Neural cell (in vitro differentiated cells): Measurements from ENCODE around the gene COG2. TPM values are rescaled to one million over a fixed set of nuclear protein-coding genes. Genes with fewer than 3 reads are reported as not detected.

Source experiments
- H2AFZ ChIP-seq: fragments of 200-600, 300-800 bp; sonication (generic), shearing (Covaris generic); 2 replicates; pipeline ENCODE4 v1.6.0; 2014; ENCODE audit warnings: low read depth, mild to moderate bottlenecking, antibody characterized with exemption, low read length, moderate library complexity
- H3F3A ChIP-seq: fragments of 200-600 bp; shearing (Covaris generic); 2 replicates; pipeline ENCODE4 v1.6.1; 2016; ENCODE audit warnings: mild to moderate bottlenecking, moderate library complexity, mixed read lengths, antibody characterized with exemption, low read length; ENCODE audit not compliant: insufficient read depth, poor library complexity, severe bottlenecking
- H3K27ac ChIP-seq: fragments of 200-600, 300-800 bp; sonication (generic), shearing (Covaris generic); 2 replicates; pipeline ENCODE4 v1.5.1; 2014; ENCODE audit warnings: mild to moderate bottlenecking, low read length, moderate library complexity
- H3K27me3 ChIP-seq: fragments of 300-800, 200-600 bp; sonication (generic), shearing (Covaris generic); 2 replicates; pipeline ENCODE4 v1.6.0; 2014; ENCODE audit warnings: mild to moderate bottlenecking, low read depth, low read length, moderate library complexity; ENCODE audit not compliant: insufficient read depth
- H3K36me3 ChIP-seq: fragments of 300-800, 200-600 bp; sonication (generic), shearing (Covaris generic); 2 replicates; pipeline ENCODE4 v1.5.1; 2014; ENCODE audit warnings: mild to moderate bottlenecking, antibody characterized with exemption, low read length, moderate library complexity; ENCODE audit not compliant: insufficient read depth
- H3K4me2 ChIP-seq: fragments of 300-800, 200-600 bp; sonication (generic), shearing (Covaris generic); 2 replicates; pipeline ENCODE4 v1.6.0; 2014; ENCODE audit warnings: mild to moderate bottlenecking, low read length
- H3K4me3 ChIP-seq: fragments of 300-800, 200-600 bp; sonication (generic), shearing (Covaris generic); 2 replicates; pipeline ENCODE4 v1.5.1; 2014; ENCODE audit warnings: mild to moderate bottlenecking, low read length, moderate library complexity
- H3K79me2 ChIP-seq: fragments of 200-600 bp; shearing (Covaris generic); replicated peaks from 2 replicates; pipeline ENCODE4 v1.6.0; 2014; ENCODE audit warnings: mild to moderate bottlenecking, low read length, moderate library complexity; ENCODE audit not compliant: insufficient read depth
- H3K9ac ChIP-seq: fragments of 300-800, 200-600 bp; sonication (generic), shearing (Covaris generic); 2 replicates; pipeline ENCODE4 v1.6.1; 2016; ENCODE audit warnings: mild to moderate bottlenecking, low read length, mixed read lengths
- H3K9me2 ChIP-seq: fragments of 200-600 bp; shearing (Covaris generic); 2 replicates; pipeline ENCODE4 v1.6.1; 2016; ENCODE audit warnings: mild to moderate bottlenecking, low read length, mixed read lengths; ENCODE audit not compliant: insufficient read depth
- H3K9me3 ChIP-seq: fragments of 200-600, 300-800 bp; sonication (generic), shearing (Covaris generic); 2 replicates; pipeline ENCODE4 v1.6.1; 2016; ENCODE audit warnings: mild to moderate bottlenecking, mixed run types, low read length, moderate library complexity, mixed read lengths
- H4K20me1 ChIP-seq: fragments of 200-600 bp; shearing (Covaris generic); 2 replicates; pipeline ENCODE4 v1.6.1; 2016; ENCODE audit warnings: mild to moderate bottlenecking, mixed run types; ENCODE audit not compliant: insufficient read depth
- EP300 ChIP-seq: fragments of 450-650 bp; conservative IDR thresholded peaks from 2 replicates; pipeline ENCODE4 v1.6.1; 2014; ENCODE audit warnings: antibody characterized with exemption, mild to moderate bottlenecking, moderate library complexity; ENCODE audit not compliant: poor library complexity, severe bottlenecking
- EZH2 ChIP-seq: fragments of 200-600, 300-800 bp; shearing (Covaris generic), sonication (generic); IDR thresholded peaks from 2 replicates; pipeline ENCODE4 v1.6.1; 2014; ENCODE audit warnings: antibody characterized with exemption, low read length, borderline replicate concordance, mild to moderate bottlenecking; ENCODE audit not compliant: insufficient read depth, poor library complexity, severe bottlenecking
- MXI1 ChIP-seq: fragments of 450-650 bp; conservative IDR thresholded peaks from 2 replicates; pipeline ENCODE4 v1.6.1; 2014; ENCODE audit warnings: antibody characterized with exemption, mild to moderate bottlenecking; ENCODE audit not compliant: poor library complexity, severe bottlenecking
- POLR2AphosphoS5 ChIP-seq: IDR thresholded peaks from 2 replicates; pipeline ENCODE4 v1.6.1; 2012
- RAD21 ChIP-seq: fragments of 450-650 bp; conservative IDR thresholded peaks from 2 replicates; pipeline ENCODE4 v1.6.1; 2014; ENCODE audit warnings: antibody characterized with exemption, mild to moderate bottlenecking, moderate library complexity
- SMC3 ChIP-seq: fragments of 450-650 bp; conservative IDR thresholded peaks from 2 replicates; pipeline ENCODE4 v1.6.1; 2014; ENCODE audit warnings: antibody characterized with exemption, mild to moderate bottlenecking, moderate library complexity; ENCODE audit not compliant: poor library complexity
- TAF1 ChIP-seq: IDR thresholded peaks from 2 replicates; pipeline ENCODE4 v1.6.1; 2012; ENCODE audit warnings: low read depth
- polyA plus RNA-seq: library from polyadenylated mRNA; depleted of rRNA; stranded (reverse); fragments of >200 nt; gene quantifications from 2 replicates; pipeline ENCODE4 v1.2.3, GENCODE V29; 2014
- TF ChIP-seq, protein P1 (sequence below): IDR thresholded peaks from 2 replicates; pipeline ENCODE4 v1.6.1; 2012; ENCODE audit warnings: borderline replicate concordance
- TF ChIP-seq, protein P2 (sequence below): fragments of 450-650 bp; IDR thresholded peaks from 2 replicates; pipeline ENCODE4 v1.5.1; 2014; ENCODE audit warnings: antibody characterized with exemption, mild to moderate bottlenecking, moderate library complexity; ENCODE audit not compliant: poor library complexity, severe bottlenecking

COG2 gene
- polyA plus RNA-seq, 1 donor from 2014 or later = 14.5 TPM

DNA sequence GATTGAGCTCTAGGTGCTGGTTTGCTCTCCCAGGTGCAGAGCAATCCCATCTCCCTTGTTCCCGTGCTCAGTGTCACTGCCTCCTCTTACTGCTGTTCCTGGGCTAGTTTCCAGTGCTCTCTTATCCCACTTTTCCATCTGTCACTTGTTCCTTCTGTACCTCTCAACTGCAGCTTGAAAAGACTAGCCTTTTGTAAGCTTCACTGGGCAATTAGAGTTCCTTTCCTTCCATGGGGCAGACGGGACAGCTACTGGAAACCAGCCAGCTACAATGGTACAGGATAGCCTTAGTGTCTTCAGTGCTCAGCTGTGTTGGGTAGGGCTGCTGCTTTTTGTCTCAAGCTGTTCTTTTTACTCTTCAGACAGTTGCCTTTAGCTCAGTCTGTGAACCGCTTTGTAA, 40.0 kb downstream of the COG2 start:
- H3K36me3 ChIP-seq = peaks cover 6% of the 10 kb centered on the region
- H3F3A ChIP-seq = no peaks in the 10 kb centered on the region
- no peak overlapping the region for H2AFZ ChIP-seq
- H3K9me2 ChIP-seq = no peaks in the 10 kb centered on the region
- no peak overlapping the region for H3K4me3 ChIP-seq
- H3K9ac ChIP-seq = no peak overlapping the region
- no peak overlapping the region for H3K27ac ChIP-seq
- no peaks in the 10 kb centered on the region for H3K79me2 ChIP-seq
- no peak overlapping the region for H3K4me2 ChIP-seq
- H4K20me1 ChIP-seq = no peaks in the 10 kb centered on the region
- H3K9me3 ChIP-seq = no peaks in the 10 kb centered on the region
- TF ChIP-seq RAD21 (no peak), SMC3 (no peak), EP300 (no peak), POLR2AphosphoS5 (no peak), EZH2 (no peak), MXI1 (no peak), TAF1 (no peak)
- TF ChIP-seq, protein P1, sequence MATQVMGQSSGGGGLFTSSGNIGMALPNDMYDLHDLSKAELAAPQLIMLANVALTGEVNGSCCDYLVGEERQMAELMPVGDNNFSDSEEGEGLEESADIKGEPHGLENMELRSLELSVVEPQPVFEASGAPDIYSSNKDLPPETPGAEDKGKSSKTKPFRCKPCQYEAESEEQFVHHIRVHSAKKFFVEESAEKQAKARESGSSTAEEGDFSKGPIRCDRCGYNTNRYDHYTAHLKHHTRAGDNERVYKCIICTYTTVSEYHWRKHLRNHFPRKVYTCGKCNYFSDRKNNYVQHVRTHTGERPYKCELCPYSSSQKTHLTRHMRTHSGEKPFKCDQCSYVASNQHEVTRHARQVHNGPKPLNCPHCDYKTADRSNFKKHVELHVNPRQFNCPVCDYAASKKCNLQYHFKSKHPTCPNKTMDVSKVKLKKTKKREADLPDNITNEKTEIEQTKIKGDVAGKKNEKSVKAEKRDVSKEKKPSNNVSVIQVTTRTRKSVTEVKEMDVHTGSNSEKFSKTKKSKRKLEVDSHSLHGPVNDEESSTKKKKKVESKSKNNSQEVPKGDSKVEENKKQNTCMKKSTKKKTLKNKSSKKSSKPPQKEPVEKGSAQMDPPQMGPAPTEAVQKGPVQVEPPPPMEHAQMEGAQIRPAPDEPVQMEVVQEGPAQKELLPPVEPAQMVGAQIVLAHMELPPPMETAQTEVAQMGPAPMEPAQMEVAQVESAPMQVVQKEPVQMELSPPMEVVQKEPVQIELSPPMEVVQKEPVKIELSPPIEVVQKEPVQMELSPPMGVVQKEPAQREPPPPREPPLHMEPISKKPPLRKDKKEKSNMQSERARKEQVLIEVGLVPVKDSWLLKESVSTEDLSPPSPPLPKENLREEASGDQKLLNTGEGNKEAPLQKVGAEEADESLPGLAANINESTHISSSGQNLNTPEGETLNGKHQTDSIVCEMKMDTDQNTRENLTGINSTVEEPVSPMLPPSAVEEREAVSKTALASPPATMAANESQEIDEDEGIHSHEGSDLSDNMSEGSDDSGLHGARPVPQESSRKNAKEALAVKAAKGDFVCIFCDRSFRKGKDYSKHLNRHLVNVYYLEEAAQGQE = no peak
- TF ChIP-seq, protein P2, sequence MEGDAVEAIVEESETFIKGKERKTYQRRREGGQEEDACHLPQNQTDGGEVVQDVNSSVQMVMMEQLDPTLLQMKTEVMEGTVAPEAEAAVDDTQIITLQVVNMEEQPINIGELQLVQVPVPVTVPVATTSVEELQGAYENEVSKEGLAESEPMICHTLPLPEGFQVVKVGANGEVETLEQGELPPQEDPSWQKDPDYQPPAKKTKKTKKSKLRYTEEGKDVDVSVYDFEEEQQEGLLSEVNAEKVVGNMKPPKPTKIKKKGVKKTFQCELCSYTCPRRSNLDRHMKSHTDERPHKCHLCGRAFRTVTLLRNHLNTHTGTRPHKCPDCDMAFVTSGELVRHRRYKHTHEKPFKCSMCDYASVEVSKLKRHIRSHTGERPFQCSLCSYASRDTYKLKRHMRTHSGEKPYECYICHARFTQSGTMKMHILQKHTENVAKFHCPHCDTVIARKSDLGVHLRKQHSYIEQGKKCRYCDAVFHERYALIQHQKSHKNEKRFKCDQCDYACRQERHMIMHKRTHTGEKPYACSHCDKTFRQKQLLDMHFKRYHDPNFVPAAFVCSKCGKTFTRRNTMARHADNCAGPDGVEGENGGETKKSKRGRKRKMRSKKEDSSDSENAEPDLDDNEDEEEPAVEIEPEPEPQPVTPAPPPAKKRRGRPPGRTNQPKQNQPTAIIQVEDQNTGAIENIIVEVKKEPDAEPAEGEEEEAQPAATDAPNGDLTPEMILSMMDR = no peak
- no peaks in the 10 kb centered on the region for H3K27me3 ChIP-seq

DNA sequence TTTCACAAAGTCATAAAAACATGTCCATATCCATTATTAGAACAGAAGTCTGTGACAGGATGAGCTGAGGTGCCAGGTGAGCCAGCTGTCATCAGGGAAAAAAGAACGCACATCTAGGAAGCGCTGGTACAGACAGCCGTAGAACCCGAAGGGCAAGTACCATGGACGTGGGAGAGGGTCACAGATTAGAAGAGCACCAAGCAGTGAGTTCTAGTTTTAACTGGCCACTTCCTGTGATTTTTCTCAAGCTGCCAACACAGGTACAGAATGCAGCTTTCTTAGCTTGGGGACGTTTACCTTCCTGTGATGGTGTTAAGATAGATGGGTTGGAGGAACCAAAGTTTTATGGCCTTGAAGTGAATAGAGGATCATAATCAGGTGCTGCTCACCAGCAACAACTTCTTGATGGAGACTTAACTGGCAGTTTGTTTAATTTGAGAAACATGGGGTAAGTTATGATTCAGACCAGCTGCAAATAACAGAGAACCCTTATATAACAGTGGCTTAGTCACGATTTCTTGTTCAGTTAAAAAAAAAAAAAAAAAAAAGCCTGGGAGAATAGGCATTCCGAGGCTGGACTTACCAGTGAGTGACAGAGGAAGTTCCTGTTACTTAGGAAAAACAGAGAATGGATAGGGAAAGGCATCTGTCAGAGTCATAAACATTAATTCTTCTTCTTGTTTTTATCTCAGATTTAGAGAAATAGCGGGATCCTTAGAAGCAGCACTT, 40.8 kb downstream of the COG2 start:
- H3K4me2 ChIP-seq = no peak overlapping the region
- no peaks in the 10 kb centered on the region for H3F3A ChIP-seq
- H3K27me3 ChIP-seq = no peaks in the 10 kb centered on the region
- H3K36me3 ChIP-seq = peaks cover 6% of the 10 kb centered on the region
- H3K27ac ChIP-seq = no peak overlapping the region
- no peak overlapping the region for H3K4me3 ChIP-seq
- H2AFZ ChIP-seq = no peak overlapping the region
- H3K9ac ChIP-seq = no peak overlapping the region
- no peaks in the 10 kb centered on the region for H3K9me3 ChIP-seq
- no peaks in the 10 kb centered on the region for H3K79me2 ChIP-seq
- TF ChIP-seq, protein P1 = no peak
- no peak for TF ChIP-seq POLR2AphosphoS5
- no peak for TF ChIP-seq SMC3
- TF ChIP-seq TAF1 = no peak
- TF ChIP-seq MXI1 = no peak
- no peak for TF ChIP-seq EZH2
- no peak for TF ChIP-seq EP300
- TF ChIP-seq, protein P2 = no peak
- TF ChIP-seq RAD21 = no peak
- no peaks in the 10 kb centered on the region for H3K9me2 ChIP-seq
- H4K20me1 ChIP-seq = no peaks in the 10 kb centered on the region
